Thoracic aorta (tissue), 2 donors: Measurements from ENCODE around the gene ZC3H12A. TPM values are rescaled to one million over a fixed set of nuclear protein-coding genes. Genes with fewer than 3 reads are reported as not detected.

Experiments used
- ATAC-seq: fragments of 150-250 bp; one replicate; pipeline ENCODE4 v1.8.0; 2017; ENCODE audit warnings: low read depth; ENCODE audit not compliant: insufficient number of reproducible peaks, low FRiP score
- DNase-seq: peaks from one replicate; pipeline ENCODE4 v3.0.0-alpha.2; 2020; ENCODE audit warnings: low spot score
- H3K27ac ChIP-seq, 2 donors: fragments of 200-600 bp; sonication (generic); 1 replicate in 1 of 2; 2 replicates in 1 of 2; pipeline ENCODE4 v1.5.1; 2016; ENCODE audit warnings: mild to moderate bottlenecking in 2 of 2, moderate library complexity in 2 of 2
- H3K27me3 ChIP-seq: fragments of 200-600 bp; sonication (generic); replicated peaks from 2 replicates; pipeline ENCODE4 v1.6.0; 2016; ENCODE audit warnings: mild to moderate bottlenecking; ENCODE audit not compliant: insufficient read depth
- H3K36me3 ChIP-seq: fragments of 200-600 bp; sonication (generic); one replicate; pipeline ENCODE4 v1.5.1; 2016
- H3K4me1 ChIP-seq, 2 donors: fragments of 200-600 bp; sonication (generic); 1 replicate in 1 of 2; 2 replicates in 1 of 2; pipeline versions ENCODE4 v1.5.1 to v1.6.0; 2016; ENCODE audit warnings: low read depth in 2 of 2, mild to moderate bottlenecking in 1 of 2; ENCODE audit not compliant: control insufficient read depth in 1 of 2
- H3K4me3 ChIP-seq: fragments of 200-600 bp; sonication (generic); 2 replicates; pipeline ENCODE4 v1.5.1; 2016; ENCODE audit warnings: mild to moderate bottlenecking
- H3K9me3 ChIP-seq: fragments of 200-600 bp; sonication (generic); 2 replicates; pipeline ENCODE4 v1.5.1; 2016
- total RNA-seq, 2 donors: library from RNA; depleted of rRNA; stranded (reverse); fragments of >200 nt; gene quantifications; one replicate each; pipeline versions ENCODE4 v1.1.0 to v1.2.3, GENCODE V29; 2016
- TF ChIP-seq, protein P1 (sequence below): fragments of 200-600 bp; sonication (generic); IDR thresholded peaks from one replicate; pipeline ENCODE4 v1.5.1; 2019; ENCODE audit warnings: antibody characterized with exemption

The ZC3H12A gene
- 10 to 100 TPM; 22.1 to 32.4 TPM for total RNA-seq

- Histone ChIP-seq H3K9me3 (no peaks in the 10 kb centered on the region), H3K4me1 (peaks cover 57 to 75% of the 10 kb centered on the region in 2 donors), H3K4me3 (peak within 1 kb of the TSS; percentile 80), H3K27me3 (no peaks in the 10 kb centered on the region), H3K36me3 (no peaks in the 10 kb centered on the region), H3K27ac (peak within 1 kb of the TSS; percentile 98)
- DNase-seq (peak; percentile 75), ATAC-seq (peak; percentile 50)
- TF ChIP-seq, protein P1, sequence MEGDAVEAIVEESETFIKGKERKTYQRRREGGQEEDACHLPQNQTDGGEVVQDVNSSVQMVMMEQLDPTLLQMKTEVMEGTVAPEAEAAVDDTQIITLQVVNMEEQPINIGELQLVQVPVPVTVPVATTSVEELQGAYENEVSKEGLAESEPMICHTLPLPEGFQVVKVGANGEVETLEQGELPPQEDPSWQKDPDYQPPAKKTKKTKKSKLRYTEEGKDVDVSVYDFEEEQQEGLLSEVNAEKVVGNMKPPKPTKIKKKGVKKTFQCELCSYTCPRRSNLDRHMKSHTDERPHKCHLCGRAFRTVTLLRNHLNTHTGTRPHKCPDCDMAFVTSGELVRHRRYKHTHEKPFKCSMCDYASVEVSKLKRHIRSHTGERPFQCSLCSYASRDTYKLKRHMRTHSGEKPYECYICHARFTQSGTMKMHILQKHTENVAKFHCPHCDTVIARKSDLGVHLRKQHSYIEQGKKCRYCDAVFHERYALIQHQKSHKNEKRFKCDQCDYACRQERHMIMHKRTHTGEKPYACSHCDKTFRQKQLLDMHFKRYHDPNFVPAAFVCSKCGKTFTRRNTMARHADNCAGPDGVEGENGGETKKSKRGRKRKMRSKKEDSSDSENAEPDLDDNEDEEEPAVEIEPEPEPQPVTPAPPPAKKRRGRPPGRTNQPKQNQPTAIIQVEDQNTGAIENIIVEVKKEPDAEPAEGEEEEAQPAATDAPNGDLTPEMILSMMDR: no peak
Measured at GRCh38 chr1:37474046-37474696, at the start of gene ZC3H12A. Gene ZC3H12A, plus strand, starts transcription at chr1:37474580. Its CDS starts 917 bp downstream, at chr1:37475497.

- DNase-seq (no peak), ATAC-seq (no peak)
- no peaks in the 10 kb centered on the region for H3K4me1 ChIP-seq
- TF ChIP-seq, protein P1: no peak
- no peaks in the 10 kb centered on the region for H3K9me3 ChIP-seq
- H3K27me3 ChIP-seq: no peaks in the 10 kb centered on the region
- H3K36me3 ChIP-seq: no peaks in the 10 kb centered on the region
- no peak overlapping the region for H3K27ac ChIP-seq
- no peak overlapping the region for H3K4me3 ChIP-seq
Measured at GRCh38 chr1:37425221-37425620, 49.2 kb upstream of the ZC3H12A start.

DNA sequence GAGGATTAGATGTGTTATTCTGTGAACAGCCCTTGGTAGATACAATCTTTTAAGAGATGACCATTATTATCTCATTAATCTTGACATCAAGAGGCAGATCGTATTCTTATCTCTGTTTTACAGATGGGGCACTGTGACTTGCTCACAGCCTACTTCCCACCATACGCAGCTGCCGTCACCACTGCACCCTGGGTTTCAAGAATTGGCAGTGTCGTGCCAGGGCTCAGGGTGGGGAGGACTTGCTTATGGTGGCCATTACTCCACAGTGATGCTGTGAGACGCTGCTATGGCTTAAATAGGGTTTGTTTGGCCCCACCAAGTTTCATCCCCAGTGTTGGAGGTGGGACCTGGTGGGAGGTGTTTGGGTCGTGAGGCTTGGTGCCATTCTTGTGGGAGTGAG lies 45.4 kb upstream of the ZC3H12A start:
- DNase-seq (no peak), ATAC-seq (no peak)
- Histone ChIP-seq H3K4me1 (no peaks in the 10 kb centered on the region), H3K4me3 (no peak overlapping the region), H3K9me3 (no peaks in the 10 kb centered on the region), H3K27me3 (no peaks in the 10 kb centered on the region), H3K27ac (no peak overlapping the region), H3K36me3 (no peaks in the 10 kb centered on the region)
- TF ChIP-seq, protein P1: no peak

DNA sequence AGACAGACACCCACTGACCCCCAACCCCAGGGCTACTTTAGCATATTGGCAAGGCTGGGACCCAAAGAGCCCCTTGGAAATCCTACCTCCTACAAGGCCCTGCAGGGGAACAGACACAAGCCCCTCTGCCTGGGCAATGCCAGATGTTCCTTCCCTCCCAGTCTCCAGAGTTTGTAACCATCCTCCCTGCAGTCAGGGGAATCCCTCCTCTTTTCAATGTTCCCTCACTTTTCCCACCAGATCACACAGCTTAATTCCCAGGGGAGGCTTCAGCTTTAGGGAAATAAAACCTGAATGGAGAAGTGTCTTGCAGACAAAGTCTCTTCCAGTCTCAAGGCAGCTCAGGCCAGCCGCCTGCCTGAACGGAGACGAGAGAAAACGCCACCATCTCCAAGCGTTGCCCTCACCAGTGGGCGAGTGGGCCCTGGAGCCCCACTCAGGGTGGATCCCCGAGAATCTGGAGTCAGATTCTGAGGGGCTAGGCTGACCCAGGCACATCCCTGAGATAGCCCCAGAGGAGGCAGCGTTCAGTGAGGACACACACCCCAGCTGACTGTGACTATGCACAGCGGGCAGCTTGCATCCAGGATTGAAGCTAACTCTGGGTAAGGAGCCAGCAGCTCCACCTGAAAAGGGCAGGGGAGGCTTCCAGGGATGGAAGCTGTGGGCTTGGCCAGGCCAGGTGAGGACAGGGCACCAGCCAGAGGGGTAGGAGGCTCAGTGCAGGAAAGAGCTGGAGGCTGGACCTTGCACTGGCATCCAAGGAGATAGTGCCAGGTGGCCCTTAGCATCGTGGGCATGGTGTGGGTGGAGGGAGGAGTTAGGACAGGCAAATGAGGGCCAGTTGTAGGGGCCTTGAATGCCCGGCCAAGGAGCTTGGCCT lies 44.0 kb upstream of the ZC3H12A start:
- H3K36me3 ChIP-seq: no peaks in the 10 kb centered on the region
- no peak overlapping the region for H3K27ac ChIP-seq
- H3K27me3 ChIP-seq: no peaks in the 10 kb centered on the region
- H3K4me1 ChIP-seq: no peaks in the 10 kb centered on the region
- ATAC-seq: no peak
- H3K9me3 ChIP-seq: no peaks in the 10 kb centered on the region
- H3K4me3 ChIP-seq: no peak overlapping the region
- DNase-seq: no peak
- TF ChIP-seq, protein P1: no peak

- no peaks in the 10 kb centered on the region for H3K4me1 ChIP-seq
- DNase-seq (no peak), ATAC-seq (no peak)
- TF ChIP-seq, protein P1: no peak
- H3K27ac ChIP-seq: no peak overlapping the region
- H3K4me3 ChIP-seq: no peak overlapping the region
- no peaks in the 10 kb centered on the region for H3K36me3 ChIP-seq
- no peaks in the 10 kb centered on the region for H3K9me3 ChIP-seq
- no peaks in the 10 kb centered on the region for H3K27me3 ChIP-seq
Measured at GRCh38 chr1:37432716-37433115, 41.7 kb upstream of the ZC3H12A start.
